Hepatocyte (in vitro differentiated cells): ENCODE data around the gene ENTHD1.

Experiments
- EZH2 ChIP-seq: fragments of 200-600 bp; sonication (generic); IDR thresholded peaks from 2 replicates; pipeline ENCODE4 v1.6.1; 2016; ENCODE audit warnings: antibody characterized with exemption, mild to moderate bottlenecking, borderline replicate concordance
- TF ChIP-seq, protein P1 (sequence below): fragments of 200-600 bp; sonication (generic); IDR thresholded peaks from 2 replicates; pipeline ENCODE4 v1.5.1; 2016; ENCODE audit warnings: antibody characterized with exemption, mild to moderate bottlenecking; ENCODE audit not compliant: poor library complexity

GRCh38 chr22:39901565-39902146 is 8.1 kb upstream of the ENTHD1 start:
- no peak for TF ChIP-seq EZH2
- TF ChIP-seq, protein P1, sequence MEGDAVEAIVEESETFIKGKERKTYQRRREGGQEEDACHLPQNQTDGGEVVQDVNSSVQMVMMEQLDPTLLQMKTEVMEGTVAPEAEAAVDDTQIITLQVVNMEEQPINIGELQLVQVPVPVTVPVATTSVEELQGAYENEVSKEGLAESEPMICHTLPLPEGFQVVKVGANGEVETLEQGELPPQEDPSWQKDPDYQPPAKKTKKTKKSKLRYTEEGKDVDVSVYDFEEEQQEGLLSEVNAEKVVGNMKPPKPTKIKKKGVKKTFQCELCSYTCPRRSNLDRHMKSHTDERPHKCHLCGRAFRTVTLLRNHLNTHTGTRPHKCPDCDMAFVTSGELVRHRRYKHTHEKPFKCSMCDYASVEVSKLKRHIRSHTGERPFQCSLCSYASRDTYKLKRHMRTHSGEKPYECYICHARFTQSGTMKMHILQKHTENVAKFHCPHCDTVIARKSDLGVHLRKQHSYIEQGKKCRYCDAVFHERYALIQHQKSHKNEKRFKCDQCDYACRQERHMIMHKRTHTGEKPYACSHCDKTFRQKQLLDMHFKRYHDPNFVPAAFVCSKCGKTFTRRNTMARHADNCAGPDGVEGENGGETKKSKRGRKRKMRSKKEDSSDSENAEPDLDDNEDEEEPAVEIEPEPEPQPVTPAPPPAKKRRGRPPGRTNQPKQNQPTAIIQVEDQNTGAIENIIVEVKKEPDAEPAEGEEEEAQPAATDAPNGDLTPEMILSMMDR: no peak
